Activated naive CD4-positive, alpha-beta T cell treated with anti-CD3 and anti-CD28 coated beads for 36 hours (primary cell): ENCODE measurements around the gene YIPF2. TPM values are rescaled to one million over a fixed set of nuclear protein-coding genes. Genes with fewer than 3 reads are reported as not detected.

ENCODE experiments used
- CTCF ChIA-PET: fragments of 350-600 bp; sonication (Branson Sonifier 250); formaldehyde crosslinking; loops from one replicate; lab custom pipeline; 2021; ENCODE audit warnings: antibody characterized with exemption; lab: Charles Lee
- DNase-seq: peaks from one replicate; pipeline ENCODE4 v3.0.0-alpha.2; 2020
- H3K27ac Mint-ChIP-seq: one replicate; pipeline ENCODE4 v1.8.0; 2021; ENCODE audit warnings: mild to moderate bottlenecking, mixed read lengths
- H3K27me3 Mint-ChIP-seq: one replicate; pipeline ENCODE4 v1.8.0; 2021; ENCODE audit warnings: low read depth, mixed read lengths
- H3K36me3 Mint-ChIP-seq: one replicate; pipeline ENCODE4 v1.8.0; 2021; ENCODE audit warnings: low read depth, mixed read lengths
- H3K4me1 Mint-ChIP-seq: one replicate; pipeline ENCODE4 v1.8.0; 2021; ENCODE audit warnings: low read depth, mixed read lengths
- H3K4me3 Mint-ChIP-seq: one replicate; pipeline ENCODE4 v1.8.0; 2021; ENCODE audit warnings: mild to moderate bottlenecking, moderate library complexity, mixed read lengths
- H3K9me3 Mint-ChIP-seq: one replicate; pipeline ENCODE4 v1.8.0; 2021; ENCODE audit warnings: mixed read lengths
- intact Hi-C: fragments of 100-400 bp; cut with micrococcal nuclease; formaldehyde crosslinking; loops from one replicate; pipeline ENCODE4 v1.15.1; 2023
- total RNA-seq, 2 experiments: library from RNA; stranded (reverse); gene quantifications; one replicate each; pipeline ENCODE4 v1.2.3, GENCODE V29; 2021

Gene YIPF2
- 10 to 100 TPM; 22.7 to 25.4 TPM for total RNA-seq

DNA sequence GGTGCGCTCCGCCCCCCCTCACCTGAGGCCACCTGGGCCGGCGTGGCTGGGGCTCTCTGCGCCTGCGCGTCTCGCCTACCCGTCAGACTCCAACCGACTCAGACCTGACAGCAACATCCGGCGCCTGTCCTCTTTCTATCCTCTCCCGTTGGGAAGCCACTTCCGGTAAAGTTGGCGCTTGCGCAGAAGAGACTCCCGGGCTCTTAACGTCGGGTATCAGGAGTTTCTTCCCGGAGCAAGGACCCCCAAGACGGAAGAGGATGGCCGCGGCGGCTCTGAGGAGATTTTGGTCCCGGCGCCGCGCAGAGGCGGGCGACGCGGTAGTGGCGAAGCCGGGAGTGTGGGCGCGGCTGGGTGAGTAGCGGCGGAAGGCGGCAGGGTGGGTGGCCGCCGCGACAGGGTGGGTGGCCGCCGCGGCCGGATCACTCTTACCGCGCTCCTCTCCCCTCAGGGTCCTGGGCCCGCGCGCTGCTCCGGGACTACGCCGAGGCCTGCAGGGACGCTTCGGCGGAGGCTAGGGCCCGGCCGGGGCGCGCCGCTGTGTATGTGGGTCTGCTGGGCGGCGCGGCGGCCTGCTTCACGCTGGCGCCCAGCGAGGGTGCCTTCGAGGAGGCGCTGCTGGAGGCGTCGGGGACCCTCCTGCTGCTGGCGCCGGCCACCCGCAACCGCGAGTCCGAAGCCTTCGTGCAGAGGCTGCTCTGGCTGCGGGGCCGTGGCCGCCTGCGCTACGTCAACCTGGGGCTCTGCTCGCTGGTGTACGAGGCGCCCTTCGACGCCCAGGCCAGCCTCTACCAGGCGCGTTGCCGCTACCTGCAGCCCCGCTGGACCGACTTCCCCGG, at the start of gene YIPF2, which contains the start of gene TIMM29:
TSS of gene YIPF2 (minus strand) at position 77 of the 839 bp plus-strand sequence. CDS start 229 bp downstream, outside the sequence.
TSS of gene TIMM29 (plus strand) at position 249 of the 839 bp plus-strand sequence. CDS start at position 261, 12 bp downstream.
- Mint-ChIP-seq H3K4me1 (peaks cover 31% of the 10 kb centered on the region), H3K9me3 (no peaks in the 10 kb centered on the region)
- intact Hi-C loops, result loop anchor here (1.0 kb wide), 3 partner anchors 32 to 211 kb away; partner anchors contain the start of gene CARM1

DNA sequence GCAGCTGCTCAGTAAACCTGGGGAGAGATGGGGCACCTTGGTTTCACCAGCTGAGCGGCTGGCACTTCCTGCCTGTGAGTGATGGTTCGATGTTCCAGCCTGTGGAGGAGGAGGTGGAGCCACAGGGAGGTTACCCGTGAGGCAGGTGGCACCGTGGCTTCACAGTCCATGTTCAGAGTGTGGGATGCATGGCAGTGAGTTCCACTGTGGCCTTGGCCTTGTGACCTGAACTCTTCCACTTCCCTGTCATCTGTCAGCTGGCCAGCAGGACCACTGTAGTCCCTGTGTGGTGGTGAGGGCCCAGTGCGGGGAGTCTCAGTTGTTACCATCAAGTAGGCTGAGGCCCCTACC, 49.3 kb upstream of the YIPF2 start:
- H3K27me3 Mint-ChIP-seq, result no peaks in the 10 kb centered on the region
- H3K27ac Mint-ChIP-seq, result no peak overlapping the region
- H3K36me3 Mint-ChIP-seq, result peaks cover 3% of the 10 kb centered on the region
- CTCF ChIA-PET, result no interaction called here
- intact Hi-C loops, result loop anchor here (5.0 kb wide), 1 partner anchor 35 kb away; no protein-coding TSS in a partner anchor
- H3K4me3 Mint-ChIP-seq, result no peak overlapping the region
- DNase-seq, result no peak
- H3K4me1 Mint-ChIP-seq, result peaks cover 32% of the 10 kb centered on the region
- no peaks in the 10 kb centered on the region for H3K9me3 Mint-ChIP-seq

More for the DNA sequence above, at the start of gene YIPF2, which contains the start of gene TIMM29:
- DNase-seq, result peak; percentile 98
- CTCF ChIA-PET, result no interaction called here
- Mint-ChIP-seq H3K27ac (peak within 1 kb of the TSS; percentile 67), H3K4me3 (peak within 1 kb of the TSS; percentile 94), H3K36me3 (peaks cover 7% of the 10 kb centered on the region), H3K27me3 (no peaks in the 10 kb centered on the region)

DNA sequence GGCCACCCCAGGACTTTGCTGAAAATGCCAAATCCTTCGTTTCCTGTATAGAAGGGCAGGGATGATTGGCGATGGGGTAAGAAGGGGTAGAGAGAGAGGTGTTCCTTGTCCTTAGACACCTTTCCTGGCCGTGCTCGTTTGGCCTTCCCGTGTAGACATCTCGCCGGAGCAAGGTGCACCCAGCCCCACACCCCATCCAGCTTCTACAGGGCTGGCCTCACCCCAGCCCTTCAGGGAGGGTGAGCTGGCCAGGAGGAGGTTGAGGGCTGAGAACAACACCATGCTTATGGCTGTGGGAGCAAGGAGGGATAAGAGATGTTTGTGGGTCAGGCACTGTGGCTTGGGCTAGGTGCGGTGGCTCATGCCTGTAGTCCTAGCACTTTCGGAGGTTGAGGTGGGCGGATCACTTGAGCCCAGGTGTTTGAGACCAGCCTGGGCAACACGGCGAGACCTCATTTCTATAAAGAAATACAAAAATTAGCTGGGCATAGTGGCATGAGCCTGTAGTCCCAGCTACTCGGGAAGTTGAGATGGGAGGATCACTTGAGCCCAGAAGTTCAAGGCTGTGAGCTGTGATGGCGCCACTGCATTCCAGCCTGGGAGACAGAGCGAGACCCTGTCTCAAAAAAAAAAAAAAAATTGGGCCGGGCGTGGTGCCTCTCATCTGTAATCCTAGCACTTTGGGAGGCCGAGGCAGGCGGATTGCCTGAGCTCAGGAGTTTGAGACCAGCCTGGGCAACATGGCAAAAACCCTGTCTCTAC, 47.9 kb upstream of the YIPF2 start:
- no peak overlapping the region for H3K27ac Mint-ChIP-seq
- no peaks in the 10 kb centered on the region for H3K27me3 Mint-ChIP-seq
- H3K36me3 Mint-ChIP-seq, result peaks cover 3% of the 10 kb centered on the region
- intact Hi-C loops, result loop anchor here (5.0 kb wide), 1 partner anchor 34 kb away; no protein-coding TSS in a partner anchor
- no peak for DNase-seq
- no peaks in the 10 kb centered on the region for H3K9me3 Mint-ChIP-seq
- no peak overlapping the region for H3K4me3 Mint-ChIP-seq
- H3K4me1 Mint-ChIP-seq, result peaks cover 36% of the 10 kb centered on the region
- CTCF ChIA-PET, result interaction anchor here (0.9 kb wide), 1 partner anchor 37 kb away, joined by 4 read pairs; no protein-coding TSS in a partner anchor

DNA sequence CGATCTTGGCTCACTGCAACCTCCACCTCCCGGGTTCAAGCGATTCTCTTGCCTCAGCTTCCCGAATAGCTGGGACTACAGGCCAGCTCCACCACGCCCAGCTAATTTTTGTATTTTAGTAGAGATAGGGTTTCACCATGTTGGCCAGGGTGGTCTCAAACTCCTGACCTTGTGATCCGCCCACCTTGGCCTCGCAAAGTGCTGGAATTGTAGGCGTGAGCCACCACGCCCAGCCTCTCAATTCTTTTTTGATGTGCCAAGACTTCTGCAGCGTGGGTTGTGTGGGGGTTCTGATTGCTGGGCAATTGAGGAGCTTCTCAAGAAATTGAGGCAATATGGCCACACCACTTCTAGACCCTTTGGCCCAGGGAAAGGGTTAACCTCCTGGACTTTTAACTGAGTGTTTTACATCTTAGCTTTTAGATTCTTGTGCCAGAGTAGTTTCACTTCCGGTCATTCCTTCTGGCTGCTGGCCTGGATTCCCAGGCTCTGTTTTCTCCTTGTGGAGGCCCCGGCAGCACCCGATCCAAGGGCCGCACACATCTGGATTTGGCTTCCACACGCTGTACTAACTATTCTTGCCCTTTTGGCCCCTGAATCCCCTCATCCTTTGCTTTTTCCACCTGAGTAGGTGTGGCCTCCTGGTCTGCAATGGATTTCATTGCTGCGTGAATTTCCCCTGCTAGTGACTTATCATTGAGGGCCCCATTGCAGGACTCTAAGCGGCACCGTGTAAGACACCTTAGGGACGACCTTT, 47.1 kb upstream of the YIPF2 start:
- Mint-ChIP-seq H3K4me1 (peaks cover 36% of the 10 kb centered on the region), H3K4me3 (no peak overlapping the region), H3K36me3 (peaks cover 3% of the 10 kb centered on the region), H3K9me3 (no peaks in the 10 kb centered on the region), H3K27ac (no peak overlapping the region), H3K27me3 (no peaks in the 10 kb centered on the region)
- DNase-seq, result no peak
- CTCF ChIA-PET, result interaction anchor here (0.7 kb wide), 1 partner anchor 50 kb away, joined by 3 read pairs; no protein-coding TSS in a partner anchor
- intact Hi-C loops, result loop anchor here (5.0 kb wide), 1 partner anchor 33 kb away; no protein-coding TSS in a partner anchor

DNA sequence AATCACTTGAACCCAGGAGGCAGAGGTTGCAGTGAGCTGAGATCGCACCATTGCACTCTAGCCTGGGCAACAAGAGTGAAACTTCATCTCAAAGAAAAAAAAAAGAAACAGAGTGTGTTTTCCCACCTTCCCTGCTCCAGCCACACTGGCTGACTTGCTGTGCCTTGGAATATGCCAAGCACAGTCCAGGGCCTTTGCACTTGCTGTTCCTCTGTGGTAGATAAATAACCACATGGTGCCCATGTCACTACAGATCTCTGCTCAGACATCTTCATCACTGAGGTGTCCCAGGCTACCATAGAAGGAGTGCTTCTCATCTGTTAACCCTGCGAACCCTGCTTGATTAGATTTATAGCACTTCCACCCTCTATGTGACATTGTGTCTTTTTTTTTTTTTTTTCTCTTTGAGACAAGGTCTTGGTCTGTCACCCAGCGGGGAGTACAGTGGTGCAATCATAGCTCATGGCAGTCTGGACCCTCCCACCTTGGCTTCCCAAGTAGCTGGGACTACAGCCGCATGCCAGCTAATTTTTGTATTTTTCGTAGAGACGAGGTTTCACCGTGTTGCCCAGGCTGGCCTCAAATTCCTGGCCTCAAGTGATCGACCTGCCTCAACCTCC, 42.8 kb upstream of the YIPF2 start:
- Mint-ChIP-seq H3K4me3 (no peak overlapping the region), H3K9me3 (no peaks in the 10 kb centered on the region), H3K4me1 (peaks cover 42% of the 10 kb centered on the region), H3K36me3 (no peaks in the 10 kb centered on the region), H3K27ac (no peak overlapping the region), H3K27me3 (no peaks in the 10 kb centered on the region)
- intact Hi-C loops, result no loop called here
- DNase-seq, result no peak
- CTCF ChIA-PET, result interaction anchor here (0.6 to 1.1 kb wide), 3 partner anchors 28 to 712 kb away, joined by 3 to 4 read pairs (median 3); no protein-coding TSS in a partner anchor

DNA sequence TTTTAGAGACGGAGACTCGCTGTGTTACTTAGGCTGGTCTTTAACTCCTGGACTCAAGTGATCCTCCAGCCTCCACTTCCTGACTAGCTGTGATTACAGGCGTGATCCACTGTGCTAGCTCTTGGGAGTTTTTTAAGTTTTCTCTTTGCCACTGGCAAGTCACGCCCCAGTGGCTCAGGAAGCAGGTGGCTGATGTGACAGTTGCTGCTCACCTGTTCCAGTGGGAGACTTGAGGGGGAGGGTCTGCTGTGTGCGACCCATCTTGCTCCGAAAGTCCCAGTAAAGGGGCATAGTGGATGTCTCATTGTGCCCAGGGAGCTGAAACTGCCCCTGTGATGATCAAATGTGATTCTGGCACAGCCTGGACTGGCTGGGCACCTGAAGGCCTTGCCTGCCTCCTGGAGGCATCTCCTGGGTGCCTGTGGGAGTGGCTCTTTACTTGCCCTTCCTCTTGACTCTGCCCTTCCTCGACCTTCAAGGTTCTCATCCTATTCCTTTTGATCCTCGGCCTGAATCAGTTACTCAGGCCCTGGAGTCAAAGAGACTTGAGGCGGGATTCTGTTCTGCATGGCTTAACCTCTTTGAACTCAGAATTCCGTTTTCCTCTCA, 40.2 kb upstream of the YIPF2 start:
- CTCF ChIA-PET, result no interaction called here
- Mint-ChIP-seq H3K27me3 (no peaks in the 10 kb centered on the region), H3K9me3 (no peaks in the 10 kb centered on the region), H3K4me3 (no peak overlapping the region), H3K4me1 (peaks cover 47% of the 10 kb centered on the region), H3K36me3 (peaks cover 3% of the 10 kb centered on the region), H3K27ac (no peak overlapping the region)
- intact Hi-C loops, result loop anchor here (10.0 kb wide), 1 partner anchor 634 kb away; the partner anchor contains the start of genes ICAM3 and RAVER1
- no peak for DNase-seq

DNA sequence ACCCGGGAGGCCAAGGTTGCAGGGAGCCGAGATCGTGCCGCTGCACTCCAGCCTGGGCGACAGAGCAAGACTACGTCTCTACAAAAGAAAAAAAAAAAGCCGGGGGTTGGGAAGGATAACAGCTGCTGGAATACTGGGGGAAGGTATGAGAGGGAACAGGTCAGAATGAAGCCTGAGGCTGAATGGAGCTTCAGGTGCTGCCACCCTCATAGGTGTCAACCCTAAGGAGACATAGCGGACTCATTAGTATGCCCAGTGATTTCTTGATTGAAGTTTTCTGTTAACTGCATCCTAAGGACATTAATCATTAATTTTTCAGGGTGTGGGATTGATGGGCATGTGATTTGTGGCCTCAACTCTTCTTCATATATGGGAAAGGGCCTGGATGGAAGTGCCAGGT, 38.4 kb upstream of the YIPF2 start:
- DNase-seq, result no peak
- peaks cover 3% of the 10 kb centered on the region for H3K36me3 Mint-ChIP-seq
- intact Hi-C loops, result loop anchor here (10.0 kb wide), 1 partner anchor 632 kb away; the partner anchor contains the start of genes ICAM3 and RAVER1
- H3K4me1 Mint-ChIP-seq, result peaks cover 62% of the 10 kb centered on the region
- H3K9me3 Mint-ChIP-seq, result no peaks in the 10 kb centered on the region
- CTCF ChIA-PET, result interaction anchor here (1.3 kb wide), 1 partner anchor 20 kb away, joined by 4 read pairs; no protein-coding TSS in a partner anchor
- H3K27me3 Mint-ChIP-seq, result no peaks in the 10 kb centered on the region
- H3K4me3 Mint-ChIP-seq, result no peak overlapping the region
- H3K27ac Mint-ChIP-seq, result no peak overlapping the region

DNA sequence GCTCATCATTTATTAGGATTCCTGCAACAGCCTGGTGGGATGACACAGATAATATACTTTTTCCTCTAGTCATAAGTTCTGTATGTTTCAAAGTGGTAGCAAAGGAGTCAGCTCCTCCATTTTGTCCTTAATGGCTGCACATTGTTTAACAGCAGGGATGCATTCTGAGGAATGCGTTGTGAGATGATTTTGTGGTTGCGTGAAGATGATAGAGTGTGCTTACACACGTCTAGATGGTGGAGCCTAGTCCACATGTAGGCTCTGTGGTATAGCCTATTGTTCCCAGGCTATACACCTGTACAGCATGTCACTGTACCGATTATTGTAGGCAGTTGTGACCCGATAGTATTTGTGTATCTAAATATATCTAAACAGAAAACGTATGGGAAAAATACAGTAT, 37.0 kb upstream of the YIPF2 start:
- CTCF ChIA-PET, result interaction anchor here (1.0 kb wide), 1 partner anchor 29 kb away, joined by 7 read pairs; no protein-coding TSS in a partner anchor
- Mint-ChIP-seq H3K4me1 (peaks cover 64% of the 10 kb centered on the region), H3K27me3 (no peaks in the 10 kb centered on the region), H3K4me3 (no peak overlapping the region), H3K36me3 (peaks cover 3% of the 10 kb centered on the region), H3K27ac (no peak overlapping the region), H3K9me3 (no peaks in the 10 kb centered on the region)
- no peak for DNase-seq
- intact Hi-C loops, result loop anchor here (10.0 kb wide), 1 partner anchor 631 kb away; the partner anchor contains the start of genes ICAM3 and RAVER1

DNA sequence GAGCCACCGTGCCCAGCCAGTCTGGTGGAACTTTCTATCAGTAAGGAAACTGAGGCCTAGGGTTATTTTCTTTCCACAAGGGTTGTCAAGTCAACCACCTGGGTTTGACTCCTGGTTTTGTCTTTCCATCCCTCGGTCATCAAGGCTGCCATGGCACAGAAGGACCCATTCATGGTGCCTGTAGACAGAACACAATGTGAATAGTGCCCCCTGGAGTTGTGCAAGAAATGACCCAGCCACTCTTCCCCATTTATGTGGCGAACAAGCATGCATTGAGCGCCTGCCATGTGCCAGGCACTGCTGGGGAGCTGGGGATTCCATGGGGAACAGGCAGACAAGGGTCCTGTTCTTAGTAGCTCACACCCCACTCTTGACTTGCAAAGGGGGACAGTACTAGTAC, 36.5 kb upstream of the YIPF2 start:
- no peak for DNase-seq
- peaks cover 60% of the 10 kb centered on the region for H3K4me1 Mint-ChIP-seq

DNA sequence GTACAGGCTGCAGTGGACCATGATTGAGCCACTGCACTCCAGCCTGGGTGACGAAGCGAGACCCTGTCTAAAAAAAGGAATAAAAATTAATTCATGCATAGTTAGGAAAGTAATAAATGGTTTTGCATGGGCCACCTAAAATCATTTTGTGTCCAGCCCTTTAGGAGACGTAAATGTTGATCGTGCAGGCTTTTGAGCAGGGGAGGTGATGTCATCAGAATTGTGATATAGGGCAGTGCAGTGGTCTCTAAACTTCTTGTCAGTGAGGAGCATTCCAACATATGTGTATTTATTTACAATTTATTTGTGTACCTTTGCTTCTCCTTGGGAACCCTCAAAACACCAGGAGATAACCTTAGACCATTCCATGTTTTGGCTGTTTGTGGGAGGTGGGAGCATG, 35.4 kb upstream of the YIPF2 start:
- peaks cover 3% of the 10 kb centered on the region for H3K36me3 Mint-ChIP-seq
- no peaks in the 10 kb centered on the region for H3K27me3 Mint-ChIP-seq
- CTCF ChIA-PET, result interaction anchor here (0.5 to 1.0 kb wide), 4 partner anchors 22 to 1921 kb away, joined by 3 read pairs; no protein-coding TSS in a partner anchor
- DNase-seq, result no peak
- intact Hi-C loops, result loop anchor here (1.0 to 10.0 kb wide), 3 partner anchors 93 to 629 kb away; partner anchors contain the start of genes CARM1, ICAM3, LDLR and RAVER1
- H3K4me1 Mint-ChIP-seq, result peaks cover 54% of the 10 kb centered on the region
- peak overlapping the region; percentile 47 for H3K4me3 Mint-ChIP-seq
- H3K27ac Mint-ChIP-seq, result peak overlapping the region; percentile 26
- no peaks in the 10 kb centered on the region for H3K9me3 Mint-ChIP-seq

More for the DNA sequence above, 36.5 kb upstream of the YIPF2 start:
- Mint-ChIP-seq H3K36me3 (peaks cover 3% of the 10 kb centered on the region), H3K27me3 (no peaks in the 10 kb centered on the region), H3K9me3 (no peaks in the 10 kb centered on the region), H3K4me3 (no peak overlapping the region), H3K27ac (no peak overlapping the region)
- intact Hi-C loops, result loop anchor here (10.0 kb wide), 1 partner anchor 630 kb away; the partner anchor contains the start of genes ICAM3 and RAVER1
- CTCF ChIA-PET, result interaction anchor here (1.0 kb wide), 1 partner anchor 28 kb away, joined by 7 read pairs; no protein-coding TSS in a partner anchor
